Colonic mucosa (tissue), 4 donors: ENCODE results near the gene AGL. TPM values are rescaled to one million over a fixed set of nuclear protein-coding genes. Genes with fewer than 3 reads are reported as not detected.
"Not testable (repeated sequence)": the region's sequence is repeated elsewhere in the genome, so short reads cannot be mapped to it uniquely, and the experiment has no call there.

Source experiments
- DNase-seq: peaks from one replicate; pipeline ENCODE4 v3.0.0-alpha.2; 2020
- H3K27ac ChIP-seq: fragments of 200-600 bp; one replicate; pipeline ENCODE4 v1.8.0; 2021
- H3K27me3 ChIP-seq: fragments of 200-600 bp; one replicate; pipeline ENCODE4 v1.8.0; 2021
- H3K36me3 ChIP-seq: fragments of 200-600 bp; one replicate; pipeline ENCODE4 v1.8.0; 2021
- H3K4me1 ChIP-seq: fragments of 200-600 bp; one replicate; pipeline ENCODE4 v1.8.0; 2021; ENCODE audit warnings: mild to moderate bottlenecking
- H3K4me3 ChIP-seq: fragments of 200-600 bp; one replicate; pipeline ENCODE4 v1.8.0; 2021
- H3K9ac ChIP-seq, 2 donors: one replicate each; pipeline ENCODE4 v1.7.0; 2013; ENCODE audit warnings: control low read depth in 2 of 2, low read depth in 2 of 2, low read length in 2 of 2
- H3K9me3 ChIP-seq: fragments of 200-600 bp; one replicate; pipeline ENCODE4 v1.8.0; 2021
- intact Hi-C: fragments of 100-400 bp; cut with DNase I; formaldehyde crosslinking; loops from one replicate; pipeline ENCODE4 v1.14.1; 2022
- total RNA-seq, 2 donors: library from RNA; stranded (reverse); fragmentation: NEBNext Ultra II Directional in 1 of 2; extraction: Animal tissue kit (Norgen Biotek cat#: 25700) in 1 of 2; gene quantifications; one replicate each; pipeline ENCODE4 v1.2.1, GENCODE V29; 2021
- TF ChIP-seq, protein P1 (sequence below): fragments of 200-600 bp; IDR thresholded peaks from one replicate; pipeline ENCODE4 v1.8.0; 2022; ENCODE audit warnings: antibody characterized with exemption, mild to moderate bottlenecking
- donor health status: healthy.
- donor health status: DM: no; HTN: no; CAD: no.
- donor health status: DM: no; HTN: no; CAD: no.

The AGL gene
- total RNA-seq, 2 donors from 2014 or later, result 17.9 to 27.5 TPM

DNA sequence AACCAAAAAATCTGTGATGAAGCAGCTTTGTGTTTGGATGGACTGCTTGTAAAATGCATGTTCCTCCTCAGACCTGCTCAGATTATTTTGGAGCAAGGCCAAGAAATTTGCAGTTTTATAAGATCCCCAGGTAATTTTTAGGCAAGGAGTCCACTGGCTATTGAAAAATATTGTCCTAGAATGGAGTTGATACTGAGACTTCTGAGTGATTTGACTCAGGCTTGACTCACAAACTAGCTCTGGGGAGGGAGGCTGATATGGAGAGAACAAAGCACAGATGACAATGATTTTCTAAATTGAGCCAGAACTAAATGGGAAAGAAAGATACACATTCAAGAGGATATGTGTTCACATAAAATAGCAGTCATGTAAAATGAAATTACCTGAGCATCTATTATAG lies 36.7 kb downstream of the AGL start:
- Histone ChIP-seq H3K9me3 (no peaks in the 10 kb centered on the region), H3K36me3 (peaks cover 4% of the 10 kb centered on the region), H3K9ac (no peak overlapping the region), H3K27me3 (no peaks in the 10 kb centered on the region), H3K4me3 (no peak overlapping the region), H3K27ac (no peak overlapping the region), H3K4me1 (no peaks in the 10 kb centered on the region)
- intact Hi-C loops, result no loop called here
- TF ChIP-seq, protein P1, sequence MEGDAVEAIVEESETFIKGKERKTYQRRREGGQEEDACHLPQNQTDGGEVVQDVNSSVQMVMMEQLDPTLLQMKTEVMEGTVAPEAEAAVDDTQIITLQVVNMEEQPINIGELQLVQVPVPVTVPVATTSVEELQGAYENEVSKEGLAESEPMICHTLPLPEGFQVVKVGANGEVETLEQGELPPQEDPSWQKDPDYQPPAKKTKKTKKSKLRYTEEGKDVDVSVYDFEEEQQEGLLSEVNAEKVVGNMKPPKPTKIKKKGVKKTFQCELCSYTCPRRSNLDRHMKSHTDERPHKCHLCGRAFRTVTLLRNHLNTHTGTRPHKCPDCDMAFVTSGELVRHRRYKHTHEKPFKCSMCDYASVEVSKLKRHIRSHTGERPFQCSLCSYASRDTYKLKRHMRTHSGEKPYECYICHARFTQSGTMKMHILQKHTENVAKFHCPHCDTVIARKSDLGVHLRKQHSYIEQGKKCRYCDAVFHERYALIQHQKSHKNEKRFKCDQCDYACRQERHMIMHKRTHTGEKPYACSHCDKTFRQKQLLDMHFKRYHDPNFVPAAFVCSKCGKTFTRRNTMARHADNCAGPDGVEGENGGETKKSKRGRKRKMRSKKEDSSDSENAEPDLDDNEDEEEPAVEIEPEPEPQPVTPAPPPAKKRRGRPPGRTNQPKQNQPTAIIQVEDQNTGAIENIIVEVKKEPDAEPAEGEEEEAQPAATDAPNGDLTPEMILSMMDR, result no peak
- DNase-seq, result no peak

GRCh38 chr1:99887890-99888289 lies 37.7 kb downstream of the AGL start:
- intact Hi-C loops, result no loop called here
- H3K27ac ChIP-seq, result no peak overlapping the region
- no peaks in the 10 kb centered on the region for H3K9me3 ChIP-seq
- H3K9ac ChIP-seq, result no peak overlapping the region
- TF ChIP-seq, protein P1, result no peak
- no peak for DNase-seq
- no peak overlapping the region for H3K4me3 ChIP-seq
- H3K4me1 ChIP-seq, result no peaks in the 10 kb centered on the region
- peaks cover 4% of the 10 kb centered on the region for H3K36me3 ChIP-seq
- no peaks in the 10 kb centered on the region for H3K27me3 ChIP-seq

DNA sequence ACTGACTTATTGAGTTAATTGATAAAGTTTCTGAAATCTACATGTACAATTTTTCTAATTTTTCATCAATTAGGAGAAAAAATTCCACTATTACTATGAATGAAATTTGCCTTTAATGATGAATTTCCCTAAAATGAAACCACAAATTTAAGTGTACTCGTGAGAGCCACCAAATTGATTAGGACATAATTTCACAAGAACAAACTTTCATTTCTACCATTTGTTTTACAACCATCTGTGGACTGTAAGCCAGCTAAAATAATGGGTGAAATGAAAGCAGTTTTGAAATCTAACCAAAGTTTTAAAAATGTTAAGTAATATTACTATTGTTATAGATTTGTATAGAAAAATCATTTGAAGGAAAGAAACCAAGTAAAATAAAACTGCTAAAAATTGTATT lies 41.8 kb downstream of the AGL start:
- no peak overlapping the region for H3K9ac ChIP-seq
- TF ChIP-seq, protein P1, result no peak
- DNase-seq, result no peak
- H3K27ac ChIP-seq, result no peak overlapping the region
- intact Hi-C loops, result no loop called here
- H3K4me3 ChIP-seq, result no peak overlapping the region
- H3K9me3 ChIP-seq, result no peaks in the 10 kb centered on the region
- H3K4me1 ChIP-seq, result no peaks in the 10 kb centered on the region
- no peaks in the 10 kb centered on the region for H3K27me3 ChIP-seq
- no peaks in the 10 kb centered on the region for H3K36me3 ChIP-seq

DNA sequence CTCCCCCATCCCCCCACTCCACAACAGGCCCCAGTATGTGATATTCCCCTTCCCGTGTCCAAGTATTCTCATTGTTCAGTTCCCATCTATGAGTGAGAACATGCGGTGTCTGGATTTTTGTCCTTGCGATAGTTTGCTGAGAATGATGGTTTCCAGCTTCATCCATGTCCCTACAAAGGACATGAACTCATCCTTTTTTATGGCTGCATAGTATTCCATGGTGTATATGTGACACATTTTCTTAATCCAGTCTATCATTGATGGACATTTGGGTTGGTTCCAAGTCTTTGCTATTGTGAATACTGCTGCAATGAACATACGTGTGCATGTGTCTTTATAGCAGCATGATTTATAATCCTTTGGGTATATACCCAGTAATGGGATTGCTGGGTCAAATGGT lies 53.1 kb downstream of the AGL start:
- not testable (repeated sequence) for DNase-seq

DNA sequence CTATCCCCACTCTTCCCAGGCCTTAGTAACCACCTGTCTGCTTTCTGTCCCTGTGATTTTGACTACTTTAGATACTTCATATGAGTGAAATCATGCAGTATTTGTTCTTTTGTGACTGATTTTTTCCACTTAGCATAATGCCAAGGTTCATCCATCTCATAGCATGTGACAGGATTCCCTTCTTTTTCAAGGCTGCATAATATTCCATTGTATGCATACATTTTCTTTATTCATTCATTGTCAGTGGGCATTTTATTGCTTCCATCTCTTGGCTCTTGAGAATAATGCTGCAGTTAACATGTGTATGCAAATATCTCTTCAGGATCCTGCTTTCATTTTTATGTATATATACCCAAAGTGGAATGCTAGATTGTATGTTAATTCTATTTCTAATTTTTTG lies 56.4 kb downstream of the AGL start:
- H3K4me3 ChIP-seq, result no peak overlapping the region
- no peaks in the 10 kb centered on the region for H3K4me1 ChIP-seq
- no peaks in the 10 kb centered on the region for H3K9me3 ChIP-seq
- H3K27ac ChIP-seq, result no peak overlapping the region
- TF ChIP-seq, protein P1, result no peak
- H3K27me3 ChIP-seq, result no peaks in the 10 kb centered on the region
- intact Hi-C loops, result no loop called here
- H3K36me3 ChIP-seq, result no peaks in the 10 kb centered on the region
- no peak for DNase-seq
- no peak overlapping the region for H3K9ac ChIP-seq

More for the DNA sequence above, 53.1 kb downstream of the AGL start:
- H3K4me1 ChIP-seq, H3K9me3 ChIP-seq, H3K27me3 ChIP-seq, H3K36me3 ChIP-seq, intact Hi-C loops, H3K27ac ChIP-seq, H3K4me3 ChIP-seq, H3K9ac ChIP-seq: not testable (repeated sequence)

DNA sequence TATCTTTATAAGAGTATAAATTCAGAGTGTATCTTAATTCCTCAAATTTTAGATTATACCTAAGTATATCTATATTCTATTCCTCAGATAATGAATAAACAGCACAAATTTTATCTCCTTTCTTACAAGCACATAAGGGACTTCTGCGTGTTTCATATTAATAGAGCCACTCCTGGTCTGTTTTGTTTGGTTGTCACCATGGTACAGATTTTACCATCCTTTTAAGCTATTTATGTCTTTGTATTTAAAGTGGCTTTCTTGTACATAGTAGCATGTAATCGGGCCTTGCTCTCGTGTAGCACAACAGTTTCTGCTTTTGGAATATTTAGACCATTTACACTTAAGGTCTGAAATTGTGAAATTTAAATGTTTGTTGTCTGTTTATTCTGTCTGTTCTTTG lies 67.1 kb downstream of the AGL start:
- intact Hi-C loops, result no loop called here
- TF ChIP-seq, protein P1, result no peak

More for the DNA sequence above, 67.1 kb downstream of the AGL start:
- Histone ChIP-seq H3K27me3 (no peaks in the 10 kb centered on the region), H3K4me1 (no peaks in the 10 kb centered on the region), H3K4me3 (no peak overlapping the region), H3K9ac (no peak overlapping the region), H3K27ac (no peak overlapping the region), H3K9me3 (no peaks in the 10 kb centered on the region), H3K36me3 (no peaks in the 10 kb centered on the region)
- no peak for DNase-seq
